MG63 (cell line): ENCODE measurements around the gene RAB24. TPM values are rescaled to one million over a fixed set of nuclear protein-coding genes. Genes with fewer than 3 reads are reported as not detected.
A peak's percentile ranks its signal among the peaks of the same experiment; 100 is the strongest.
"Not testable (repeated sequence)": the region's sequence is repeated elsewhere in the genome, so short reads cannot be mapped to it uniquely, and the experiment has no call there.

Experiments used
- DNase-seq: peaks from one replicate; pipeline ENCODE4 v3.0.0-alpha.2; 2020
- H3K27me3 ChIP-seq: fragments of 250-450 bp; sonication (Bioruptor Pico); 2 replicates; pipeline ENCODE4 v1.5.1; 2020; ENCODE audit warnings: mild to moderate bottlenecking, moderate library complexity
- H3K36me3 ChIP-seq: fragments of 250-450 bp; sonication (Bioruptor Pico); 2 replicates; pipeline ENCODE4 v1.5.1; 2020; ENCODE audit warnings: mild to moderate bottlenecking, moderate library complexity
- H3K4me3 ChIP-seq: fragments of 250-450 bp; sonication (Bioruptor Pico); 2 replicates; pipeline ENCODE4 v1.5.1; 2020; ENCODE audit warnings: mild to moderate bottlenecking, moderate library complexity
- H3K9me3 ChIP-seq: fragments of 250-450 bp; sonication (Bioruptor Pico); 2 replicates; pipeline ENCODE4 v1.5.1; 2020; ENCODE audit warnings: mild to moderate bottlenecking, moderate library complexity
- total RNA-seq: library from RNA; depleted of rRNA; stranded (reverse); fragments of >200 nt; shearing (Covaris generic); gene quantifications from 2 replicates; pipeline ENCODE4 v1.2.3, GENCODE V29; 2014; ENCODE audit warnings: low replicate concordance; rRNA removed

RAB24 gene
- 50.3 and 61.3 TPM in 2 replicates for total RNA-seq

- no peaks in the 10 kb centered on the region for H3K9me3 ChIP-seq
- peak within 1 kb of the TSS; percentile 100 for H3K4me3 ChIP-seq
- peak; percentile 93 for DNase-seq
- H3K36me3 ChIP-seq: peaks cover 77% of the 10 kb centered on the region
- no peaks in the 10 kb centered on the region for H3K27me3 ChIP-seq
Observed at GRCh38 chr5:177303121-177303924, at the start of gene RAB24, which contains the start of gene PRELID1. Gene RAB24, minus strand, starts transcription at chr5:177303719. Its CDS starts 431 bp downstream, at chr5:177303288. Gene PRELID1, plus strand, starts transcription at chr5:177303799. Its CDS starts 187 bp downstream, at chr5:177303986.

GRCh38 chr5:177353093-177353492 lies 49.6 kb upstream of the RAB24 start:
- H3K27me3 ChIP-seq: no peaks in the 10 kb centered on the region; the same call in 1 of the 2 replicates
- peaks cover 3% of the 10 kb centered on the region; the same call in 1 of the 2 replicates for H3K9me3 ChIP-seq
- H3K36me3 ChIP-seq: peaks cover 20% of the 10 kb centered on the region
- no peak for DNase-seq
- no peak overlapping the region for H3K4me3 ChIP-seq

GRCh38 chr5:177351392-177352329 lies 48.1 kb upstream of the RAB24 start, which contains the start of gene LMAN2:
Gene LMAN2, minus strand, starts transcription at chr5:177351668. Its CDS starts 21 bp downstream, at chr5:177351647.
- peaks cover 29% of the 10 kb centered on the region for H3K36me3 ChIP-seq

GRCh38 chr5:177350776-177351391 lies 47.4 kb upstream of the RAB24 start:
- H3K36me3 ChIP-seq: peaks cover 34% of the 10 kb centered on the region
- H3K27me3 ChIP-seq: no peaks in the 10 kb centered on the region
- H3K9me3 ChIP-seq: peaks cover 3% of the 10 kb centered on the region; the same call in 1 of the 2 replicates
- peak overlapping the region; percentile 79 for H3K4me3 ChIP-seq
- DNase-seq: no peak

More at GRCh38 chr5:177351392-177352329, 48.1 kb upstream of the RAB24 start, which contains the start of gene LMAN2:
- Histone ChIP-seq H3K9me3 (peaks cover 3% of the 10 kb centered on the region; the same call in 1 of the 2 replicates), H3K27me3 (no peaks in the 10 kb centered on the region), H3K4me3 (peak within 1 kb of the TSS; percentile 79)
- DNase-seq: peak; percentile 99

- DNase-seq: no peak
- no peaks in the 10 kb centered on the region for H3K27me3 ChIP-seq
- H3K4me3 ChIP-seq: no peak overlapping the region
- H3K36me3 ChIP-seq: peaks cover 37% of the 10 kb centered on the region
- H3K9me3 ChIP-seq: no peaks in the 10 kb centered on the region
Observed at GRCh38 chr5:177349762-177350161, 46.2 kb upstream of the RAB24 start.

- Histone ChIP-seq H3K27me3 (no peaks in the 10 kb centered on the region), H3K36me3 (peaks cover 42% of the 10 kb centered on the region), H3K4me3 (no peak overlapping the region), H3K9me3 (no peaks in the 10 kb centered on the region)
- DNase-seq: no peak
Observed at GRCh38 chr5:177349362-177349647, 45.8 kb upstream of the RAB24 start.

- DNase-seq: no peak
- no peaks in the 10 kb centered on the region for H3K27me3 ChIP-seq
- no peaks in the 10 kb centered on the region for H3K9me3 ChIP-seq
- peaks cover 55% of the 10 kb centered on the region for H3K36me3 ChIP-seq
- no peak overlapping the region for H3K4me3 ChIP-seq
Observed at GRCh38 chr5:177347699-177348098, 44.2 kb upstream of the RAB24 start.

- Histone ChIP-seq H3K4me3 (no peak overlapping the region), H3K36me3 (peaks cover 60% of the 10 kb centered on the region), H3K9me3 (no peaks in the 10 kb centered on the region), H3K27me3 (no peaks in the 10 kb centered on the region)
- DNase-seq: no peak
Observed at GRCh38 chr5:177346820-177347219, 43.3 kb upstream of the RAB24 start.

GRCh38 chr5:177344891-177345290 lies 41.4 kb upstream of the RAB24 start:
- no peaks in the 10 kb centered on the region for H3K9me3 ChIP-seq
- no peak for DNase-seq
- H3K4me3 ChIP-seq: no peak overlapping the region
- H3K27me3 ChIP-seq: no peaks in the 10 kb centered on the region
- H3K36me3 ChIP-seq: peaks cover 66% of the 10 kb centered on the region

- Histone ChIP-seq H3K27me3 (no peaks in the 10 kb centered on the region), H3K9me3 (no peaks in the 10 kb centered on the region), H3K4me3 (no peak overlapping the region), H3K36me3 (peaks cover 66% of the 10 kb centered on the region)
- no peak for DNase-seq
Observed at GRCh38 chr5:177343777-177344176, 40.3 kb upstream of the RAB24 start.

- H3K9me3 ChIP-seq, H3K4me3 ChIP-seq, DNase-seq, H3K27me3 ChIP-seq: not testable (repeated sequence)
- H3K36me3 ChIP-seq: peaks cover 72% of the 10 kb centered on the region
Observed at GRCh38 chr5:177343000-177343399, 39.5 kb upstream of the RAB24 start.

- no peak for DNase-seq
- H3K27me3 ChIP-seq: no peaks in the 10 kb centered on the region
- peaks cover 84% of the 10 kb centered on the region for H3K36me3 ChIP-seq
Observed at GRCh38 chr5:177339107-177339638, 35.7 kb upstream of the RAB24 start.

GRCh38 chr5:177338251-177339106 lies 35.0 kb upstream of the RAB24 start:
- no peak for DNase-seq
- H3K9me3 ChIP-seq: no peaks in the 10 kb centered on the region
- no peaks in the 10 kb centered on the region for H3K27me3 ChIP-seq
- peaks cover 87% of the 10 kb centered on the region for H3K36me3 ChIP-seq
- no peak overlapping the region for H3K4me3 ChIP-seq

More at GRCh38 chr5:177339107-177339638, 35.7 kb upstream of the RAB24 start:
- Histone ChIP-seq H3K9me3 (no peaks in the 10 kb centered on the region), H3K4me3 (no peak overlapping the region)

GRCh38 chr5:177336603-177337494 lies 33.3 kb upstream of the RAB24 start:
- H3K27me3 ChIP-seq: no peaks in the 10 kb centered on the region
- peaks cover 89% of the 10 kb centered on the region for H3K36me3 ChIP-seq
- DNase-seq: no peak
- H3K4me3 ChIP-seq: no peak overlapping the region
- H3K9me3 ChIP-seq: no peaks in the 10 kb centered on the region

GRCh38 chr5:177336112-177336511 lies 32.6 kb upstream of the RAB24 start:
- no peak overlapping the region for H3K4me3 ChIP-seq
- DNase-seq: peak; percentile 37
- H3K36me3 ChIP-seq: peaks cover 88% of the 10 kb centered on the region
- H3K27me3 ChIP-seq: no peaks in the 10 kb centered on the region
- no peaks in the 10 kb centered on the region for H3K9me3 ChIP-seq
